Prostate gland (tissue), 2 donors: ENCODE measurements around the gene HNRNPUL2.

ENCODE experiments used
- CTCF ChIP-seq, 4 experiments: fragments of 200-600 bp in 2 of 4; fragments of 450-650 bp in 2 of 4; sonication (generic) in 2 of 4; IDR thresholded peaks; 1 replicate in 3 of 4; 2 replicates in 1 of 4; pipeline ENCODE4 v1.5.1; 2016 to 2019; ENCODE audit warnings: antibody characterized with exemption in 4 of 4, mild to moderate bottlenecking in 2 of 4, moderate library complexity in 2 of 4
- POLR2A ChIP-seq: fragments of 450-650 bp; IDR thresholded peaks from one replicate; pipeline ENCODE4 v1.6.1; 2016; ENCODE audit warnings: antibody characterized with exemption, mild to moderate bottlenecking

GRCh38 chr11:62770778-62771143 lies 43.5 kb upstream of the HNRNPUL2 start:
- TF ChIP-seq CTCF (IDR thresholded peaks at IDR 0.05) (no peak), POLR2A (no peak)
